DMS114 treated with DMSO at 0.1 percent for 48 hours (cell line): ENCODE data around the gene MGST1.
"Not testable (repeated sequence)": the region's sequence is repeated elsewhere in the genome, so short reads cannot be mapped to it uniquely, and the experiment has no call there.

Source experiments
- DNase-seq: peaks from one replicate; lab custom pipeline; 2025; ENCODE audit not compliant: unreplicated experiment; lab: John Stamatoyannopoulos, UW

MGST1 gene

GRCh38 chr12:16350682-16351081, 3.2 kb downstream of the MGST1 start:
- DNase-seq: no peak

GRCh38 chr12:16352481-16352880, 5.0 kb downstream of the MGST1 start:
- no peak for DNase-seq

- no peak for DNase-seq
These were observed 11.4 kb downstream of the MGST1 start for GRCh38 chr12:16358878-16359277.

- peak; percentile 13 for DNase-seq
These were observed 12.4 kb downstream of the MGST1 start for GRCh38 chr12:16359512-16360491.

- no peak for DNase-seq
These were observed 13.8 kb downstream of the MGST1 start for GRCh38 chr12:16361142-16361783.

GRCh38 chr12:16362550-16362949, 15.1 kb downstream of the MGST1 start:
- DNase-seq: no peak

- DNase-seq: no peak
These were observed 21.7 kb downstream of the MGST1 start for GRCh38 chr12:16369156-16369555.

GRCh38 chr12:16370096-16370495, 22.7 kb downstream of the MGST1 start:
- no peak for DNase-seq

GRCh38 chr12:16382652-16383312, 35.3 kb downstream of the MGST1 start:
- not testable (repeated sequence) for DNase-seq

- DNase-seq: no peak
These were observed 37.3 kb downstream of the MGST1 start for GRCh38 chr12:16384732-16385131.

- DNase-seq: peak; percentile 51
These were observed 38.6 kb downstream of the MGST1 start for GRCh38 chr12:16385782-16386646.

- no peak for DNase-seq
These were observed 40.5 kb downstream of the MGST1 start for GRCh38 chr12:16387919-16388318.

GRCh38 chr12:16389594-16389993, 42.1 kb downstream of the MGST1 start:
- DNase-seq: no peak

- no peak for DNase-seq
These were observed 45.5 kb downstream of the MGST1 start for GRCh38 chr12:16392846-16393535.

- DNase-seq: no peak
These were observed 51.7 kb downstream of the MGST1 start for GRCh38 chr12:16399101-16399500.

GRCh38 chr12:16401835-16402234, 54.4 kb downstream of the MGST1 start:
- DNase-seq: not testable (repeated sequence)

- no peak for DNase-seq
These were observed 59.9 kb downstream of the MGST1 start for GRCh38 chr12:16407346-16407745.
